GM21717 (cell line): ENCODE results near the gene LRRC58.

Source experiments
- ATAC-seq: cut with Tn5 transposase; IDR thresholded peaks from one replicate; pipeline ENCODE4 v1.9.1; 2021; ENCODE audit warnings: mild to moderate bottlenecking, moderate library complexity; ENCODE audit not compliant: unreplicated experiment

LRRC58 gene

GRCh38 chr3:120281261-120281660 lies 67.9 kb downstream of the LRRC58 start:
- no peak for ATAC-seq

GRCh38 chr3:120280566-120280965 lies 68.6 kb downstream of the LRRC58 start:
- peak; percentile 96 for ATAC-seq

GRCh38 chr3:120280026-120280425 lies 69.1 kb downstream of the LRRC58 start:
- ATAC-seq, result no peak

GRCh38 chr3:120276767-120277166 lies 72.4 kb downstream of the LRRC58 start:
- ATAC-seq, result no peak

DNA sequence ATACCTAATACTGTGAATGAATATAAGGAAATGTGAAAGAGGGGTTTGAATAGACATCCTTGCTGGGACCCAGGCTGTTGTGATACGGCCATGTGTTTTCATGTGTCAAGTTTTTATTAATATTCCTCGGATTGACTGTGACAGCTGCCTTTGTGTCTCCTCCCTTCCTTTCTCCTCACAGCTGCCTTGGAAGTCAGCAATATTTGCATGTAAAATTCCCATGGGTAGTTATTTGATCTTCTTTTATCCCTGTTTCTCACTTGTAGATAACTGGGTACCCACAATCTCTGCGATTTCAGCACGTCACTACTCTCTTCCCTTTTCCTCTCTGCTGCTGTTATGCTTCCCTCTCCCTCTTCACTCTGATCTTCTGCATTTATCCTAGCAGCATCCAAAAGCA lies 73.5 kb downstream of the LRRC58 start:
- no peak for ATAC-seq

DNA sequence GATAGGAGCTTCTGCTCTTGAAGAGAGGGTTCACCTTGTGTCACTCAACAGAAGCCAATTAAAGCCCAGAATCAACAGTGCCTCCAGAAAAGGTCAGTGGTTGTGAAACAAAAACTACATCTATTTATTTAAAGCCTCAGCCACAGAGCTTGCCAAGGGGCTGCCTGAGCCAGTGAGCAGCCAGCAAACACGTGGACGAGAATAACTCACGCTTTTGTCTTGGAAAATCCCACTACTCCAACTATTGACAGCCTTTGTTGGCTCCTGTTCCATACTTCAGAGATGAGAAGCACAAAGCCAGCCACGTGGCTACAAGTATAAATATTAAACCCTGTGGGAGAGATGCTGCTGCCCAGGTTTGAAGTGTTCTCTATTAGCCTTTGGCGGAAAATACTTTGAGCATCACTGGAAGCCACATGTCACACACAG lies 74.4 kb downstream of the LRRC58 start:
- ATAC-seq, result no peak
